GM21576 (cell line): Measurements from ENCODE around the gene RAB3A.

Experiments used
- ATAC-seq: cut with Tn5 transposase; IDR thresholded peaks from one replicate; pipeline ENCODE4 v1.9.1; 2021; ENCODE audit warnings: mild to moderate bottlenecking, moderate library complexity; ENCODE audit not compliant: unreplicated experiment

The RAB3A gene

GRCh38 chr19:18202397-18202777 lies 1.5 kb downstream of the RAB3A start:
- ATAC-seq = no peak

GRCh38 chr19:18198374-18198773 lies 5.5 kb downstream of the RAB3A start:
- ATAC-seq = no peak

GRCh38 chr19:18197941-18198340 lies 5.9 kb downstream of the RAB3A start:
- no peak for ATAC-seq

- ATAC-seq = no peak
Measured at GRCh38 chr19:18197306-18197705, 6.5 kb downstream of the RAB3A start.

DNA sequence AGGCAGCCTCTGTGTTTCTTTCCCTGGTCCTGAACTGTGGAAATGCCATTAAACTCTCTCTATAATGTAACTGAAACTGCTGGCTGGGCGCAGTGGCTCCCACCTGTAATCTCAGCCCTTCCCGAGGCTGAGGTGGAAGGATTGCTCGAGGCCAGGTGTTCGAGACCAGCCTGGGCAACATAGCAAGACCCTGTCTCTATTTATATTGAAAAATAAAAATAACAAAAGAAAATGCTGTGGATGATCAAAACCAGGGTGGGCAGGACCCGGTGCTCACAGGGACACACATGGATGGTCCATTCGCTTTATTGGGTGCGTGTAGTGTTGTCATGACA lies 7.4 kb downstream of the RAB3A start:
- no peak for ATAC-seq

DNA sequence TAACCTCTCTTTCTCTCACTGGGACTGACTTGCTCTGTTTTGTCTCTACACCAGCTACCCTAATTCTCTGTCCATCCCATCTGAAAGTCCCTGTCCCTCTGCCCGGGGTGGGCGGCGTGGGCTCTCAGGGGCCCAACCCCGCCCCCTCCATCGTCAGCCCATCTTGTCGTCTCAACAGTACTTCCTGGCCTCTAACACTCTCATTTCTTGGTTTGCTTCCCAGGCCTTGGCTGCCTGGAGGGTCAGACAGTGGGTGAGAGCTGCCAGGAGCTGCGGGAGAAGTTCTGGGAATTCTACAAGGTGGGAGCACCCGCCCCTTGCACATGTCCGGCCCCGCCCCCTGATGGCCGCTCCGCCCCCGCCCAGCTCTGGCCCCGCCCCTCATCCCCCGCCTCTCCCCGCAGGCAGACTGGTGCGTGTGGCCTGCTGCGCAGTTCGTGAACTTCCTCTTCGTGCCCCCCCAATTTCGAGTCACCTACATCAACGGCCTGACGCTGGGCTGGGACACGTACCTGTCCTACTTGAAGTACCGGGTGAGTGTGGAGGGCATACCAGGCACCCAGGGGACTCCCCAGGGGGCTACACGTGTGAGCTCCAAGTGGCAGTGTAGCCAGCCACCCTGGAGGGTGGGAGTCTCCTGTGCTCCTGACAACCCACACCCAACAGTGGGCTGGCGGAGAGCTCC lies 9.1 kb downstream of the RAB3A start:
- ATAC-seq = no peak

DNA sequence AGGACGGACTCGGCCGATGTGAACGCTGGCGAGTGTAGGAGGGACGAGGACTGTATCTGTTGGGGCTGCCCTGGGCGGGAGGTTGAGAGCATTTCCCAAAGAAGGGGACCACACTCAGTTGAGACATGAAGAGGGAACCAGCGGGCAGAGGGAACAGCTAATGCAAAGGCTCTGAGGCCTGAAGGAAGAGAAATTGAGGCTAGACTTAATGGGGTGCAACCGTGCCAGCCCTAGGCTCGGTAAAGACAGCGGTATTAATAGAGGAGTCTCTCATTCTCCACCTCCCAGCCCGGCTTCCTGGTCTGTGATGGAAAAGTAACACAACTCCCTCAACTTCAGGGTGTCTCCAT lies 9.7 kb downstream of the RAB3A start:
- ATAC-seq = no peak

GRCh38 chr19:18193388-18194180 lies 10.3 kb downstream of the RAB3A start:
- ATAC-seq = peak; percentile 1

DNA sequence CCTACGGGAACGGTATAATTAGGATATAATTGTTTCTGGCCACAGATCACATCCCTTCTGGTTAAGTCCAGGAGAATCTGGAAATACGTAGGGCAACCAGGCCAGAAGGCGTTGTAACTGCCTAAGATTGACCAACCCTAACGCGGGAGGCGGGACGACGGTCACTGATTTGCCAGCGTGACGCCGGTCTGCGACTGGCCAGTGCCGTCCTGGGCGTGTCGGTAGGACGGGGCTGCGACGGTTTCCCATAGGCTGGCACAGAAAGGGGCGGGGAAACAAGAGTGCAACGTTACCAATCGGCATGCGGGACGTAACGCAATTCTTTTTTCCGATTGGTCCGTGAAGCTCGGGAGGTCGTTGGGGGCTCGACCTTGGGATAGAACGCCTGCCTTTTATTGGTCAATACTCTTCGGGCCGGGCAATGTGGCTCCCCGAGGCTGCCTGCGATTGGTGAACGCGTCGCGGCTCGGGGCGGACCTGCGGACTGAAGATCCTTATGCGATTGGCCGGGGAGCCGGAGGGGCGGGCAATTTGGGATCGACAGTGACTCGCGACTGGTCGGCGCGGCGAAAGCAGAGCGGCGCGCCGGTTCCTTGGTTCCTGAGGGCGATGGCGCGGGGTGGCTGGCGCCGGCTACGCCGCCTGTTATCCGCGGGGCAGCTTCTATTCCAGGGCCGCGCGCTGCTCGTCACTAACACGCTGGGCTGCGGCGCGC lies 11.0 kb downstream of the RAB3A start, which contains the start of gene MPV17L2:
Gene MPV17L2 (plus strand): TSS at position 546 of the 715 bp plus-strand sequence. CDS start 64 bp downstream, at position 610.
- peak; percentile 74 for ATAC-seq

DNA sequence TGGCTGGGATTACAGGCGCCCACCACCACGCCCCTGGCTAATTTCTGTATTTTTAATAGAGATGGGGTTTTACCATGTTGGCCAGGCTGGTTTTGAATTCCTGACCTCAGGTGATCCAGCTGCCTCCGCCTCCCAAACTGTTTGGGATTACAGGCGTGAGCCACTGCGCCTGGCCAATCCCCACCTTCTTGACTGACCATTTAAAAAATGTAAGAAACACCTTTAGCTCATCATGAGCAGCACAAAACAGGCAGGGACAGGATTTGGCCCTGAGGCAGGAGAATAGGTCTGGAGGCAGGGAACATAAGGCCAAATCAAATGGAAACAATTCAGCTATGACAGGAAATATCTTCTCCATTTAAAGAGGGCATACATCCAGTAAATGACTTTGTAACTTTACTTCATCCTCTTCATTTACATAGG lies 12.2 kb downstream of the RAB3A start:
- ATAC-seq = no peak

DNA sequence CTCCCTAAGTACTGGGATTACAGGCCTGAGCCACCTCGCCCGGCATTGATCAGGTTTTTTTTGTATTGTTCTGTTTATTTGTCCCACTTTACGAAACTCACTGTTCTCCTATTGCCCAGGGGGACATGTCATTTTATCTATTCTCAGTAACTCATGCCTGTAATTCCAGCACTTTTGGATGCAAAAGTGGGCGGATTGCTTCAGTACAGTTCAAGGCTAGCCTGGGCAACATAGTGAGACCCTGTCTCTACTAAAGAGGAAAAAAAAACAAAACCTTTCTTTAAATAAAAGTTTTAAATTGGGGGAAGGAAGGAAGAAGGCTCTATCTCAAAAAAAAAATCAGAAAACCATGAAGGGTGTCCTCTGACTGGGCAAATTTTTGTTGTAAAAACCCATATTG lies 13.6 kb downstream of the RAB3A start:
- ATAC-seq = no peak

GRCh38 chr19:18185538-18185937 lies 18.3 kb downstream of the RAB3A start:
- no peak for ATAC-seq

DNA sequence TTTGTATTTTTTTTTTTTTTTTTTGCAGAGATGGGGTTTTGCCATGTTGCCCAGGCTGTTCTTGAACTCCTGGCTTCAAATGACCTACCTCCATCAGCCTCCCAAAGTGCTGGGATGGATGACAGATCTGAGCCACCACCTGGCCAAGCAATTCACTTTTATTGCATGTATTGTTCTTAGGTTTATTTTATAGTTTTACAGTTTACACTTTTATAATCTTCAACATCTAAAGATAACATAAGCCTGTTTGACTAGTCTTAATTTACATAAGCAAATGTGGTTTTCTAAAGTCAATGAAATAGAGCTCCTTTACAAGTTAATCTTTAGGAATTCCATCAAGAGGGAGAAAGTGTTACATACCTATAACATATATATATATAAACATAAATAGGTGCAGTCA lies 20.3 kb downstream of the RAB3A start:
- no peak for ATAC-seq

GRCh38 chr19:18179957-18180356 lies 23.9 kb downstream of the RAB3A start:
- no peak for ATAC-seq

DNA sequence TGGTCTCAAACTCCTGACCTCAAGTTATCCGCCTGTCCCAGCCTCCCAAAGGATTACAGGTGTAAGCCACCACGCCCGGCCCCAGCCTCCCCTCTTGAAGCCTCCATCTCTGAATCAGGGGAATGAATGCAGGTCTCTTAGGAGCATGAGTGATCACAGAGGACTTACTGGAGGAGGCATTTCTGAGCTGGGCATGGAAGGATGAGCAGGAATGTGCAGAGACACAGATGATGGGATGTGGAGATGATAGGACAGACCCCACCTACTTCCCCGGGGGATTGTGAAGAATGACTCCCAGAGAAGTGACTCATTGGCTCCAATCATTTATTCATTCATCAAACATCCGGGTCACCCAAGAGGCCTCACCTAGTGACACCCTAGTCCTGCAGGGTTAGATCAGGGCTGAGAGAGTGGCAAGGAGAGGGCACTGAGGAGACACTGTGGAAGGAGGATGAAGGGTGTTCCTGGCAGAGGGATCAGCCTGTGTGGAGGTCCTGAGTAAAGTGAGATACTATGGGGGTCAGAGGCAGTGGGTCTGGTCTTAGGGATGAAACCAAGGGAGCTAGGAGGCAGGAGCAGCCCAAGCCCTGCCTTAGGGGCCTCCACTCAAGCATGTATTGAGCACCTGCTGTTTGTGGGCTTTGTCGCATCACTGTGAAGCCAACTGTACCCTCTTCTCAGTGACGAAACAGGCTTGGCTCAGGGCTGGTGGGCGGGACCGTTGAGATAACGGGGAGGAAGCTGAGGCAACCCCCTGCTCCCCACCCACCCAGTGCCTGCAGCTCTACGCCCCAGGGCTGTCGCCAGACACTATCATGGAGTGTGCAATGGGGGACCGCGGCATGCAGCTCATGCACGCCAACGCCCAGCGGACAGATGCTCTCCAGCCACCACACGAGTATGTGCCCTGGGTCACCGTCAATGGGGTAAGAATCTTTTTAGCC lies 27.2 kb downstream of the RAB3A start:
- no peak for ATAC-seq

- ATAC-seq = no peak
Measured at GRCh38 chr19:18174983-18175382, 28.9 kb downstream of the RAB3A start.

DNA sequence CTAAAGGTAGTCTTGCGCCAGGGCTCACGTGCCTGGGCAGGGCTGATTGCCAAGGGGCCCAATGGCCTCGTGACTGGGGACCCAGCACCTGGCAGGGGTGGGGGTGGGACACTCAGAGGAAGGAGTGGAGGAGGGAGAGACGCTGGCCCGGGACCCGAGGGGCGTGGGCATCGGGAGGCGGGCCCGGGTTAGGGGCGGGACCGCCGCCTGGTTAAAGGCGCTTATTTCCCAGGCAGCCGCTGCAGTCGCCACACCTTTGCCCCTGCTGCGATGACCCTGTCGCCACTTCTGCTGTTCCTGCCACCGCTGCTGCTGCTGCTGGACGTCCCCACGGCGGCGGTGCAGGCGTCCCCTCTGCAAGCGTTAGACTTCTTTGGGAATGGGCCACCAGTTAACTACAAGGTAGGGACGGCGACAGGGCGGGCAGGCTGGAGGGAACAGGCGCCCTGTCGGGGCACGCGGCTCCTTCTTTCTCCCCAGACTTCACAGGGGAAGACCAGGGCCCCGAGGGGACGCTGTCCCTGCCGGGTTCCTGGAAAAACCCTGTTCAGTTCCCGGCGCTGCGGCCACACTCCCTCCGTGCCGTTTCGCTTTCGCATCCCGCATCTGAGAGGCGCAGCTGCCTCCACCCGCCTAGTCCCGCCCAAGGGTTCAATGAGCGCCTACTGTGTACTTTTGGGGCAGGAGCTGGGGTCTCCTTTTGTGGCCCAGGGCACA lies 30.1 kb downstream of the RAB3A start, which contains the start of gene IFI30:
Gene IFI30 (plus strand): TSS at position 242 of the 717 bp plus-strand sequence. CDS start 29 bp downstream, at position 271.
- ATAC-seq = peak; percentile 45

GRCh38 chr19:18173054-18173571 lies 30.7 kb downstream of the RAB3A start:
- ATAC-seq = no peak

GRCh38 chr19:18172331-18173053 lies 31.4 kb downstream of the RAB3A start:
- no peak for ATAC-seq
